Cerebellar cortex (tissue), 1 donor: ENCODE results near the gene HSPG2.
"Not testable (repeated sequence)": the region's sequence is repeated elsewhere in the genome, so short reads cannot be mapped to it uniquely, and the experiment has no call there.

Experiments used
- DNase-seq: peaks from one replicate; pipeline ENCODE4 v3.0.0-alpha.2; 2015; ENCODE audit warnings: low spot score

Gene HSPG2

DNA sequence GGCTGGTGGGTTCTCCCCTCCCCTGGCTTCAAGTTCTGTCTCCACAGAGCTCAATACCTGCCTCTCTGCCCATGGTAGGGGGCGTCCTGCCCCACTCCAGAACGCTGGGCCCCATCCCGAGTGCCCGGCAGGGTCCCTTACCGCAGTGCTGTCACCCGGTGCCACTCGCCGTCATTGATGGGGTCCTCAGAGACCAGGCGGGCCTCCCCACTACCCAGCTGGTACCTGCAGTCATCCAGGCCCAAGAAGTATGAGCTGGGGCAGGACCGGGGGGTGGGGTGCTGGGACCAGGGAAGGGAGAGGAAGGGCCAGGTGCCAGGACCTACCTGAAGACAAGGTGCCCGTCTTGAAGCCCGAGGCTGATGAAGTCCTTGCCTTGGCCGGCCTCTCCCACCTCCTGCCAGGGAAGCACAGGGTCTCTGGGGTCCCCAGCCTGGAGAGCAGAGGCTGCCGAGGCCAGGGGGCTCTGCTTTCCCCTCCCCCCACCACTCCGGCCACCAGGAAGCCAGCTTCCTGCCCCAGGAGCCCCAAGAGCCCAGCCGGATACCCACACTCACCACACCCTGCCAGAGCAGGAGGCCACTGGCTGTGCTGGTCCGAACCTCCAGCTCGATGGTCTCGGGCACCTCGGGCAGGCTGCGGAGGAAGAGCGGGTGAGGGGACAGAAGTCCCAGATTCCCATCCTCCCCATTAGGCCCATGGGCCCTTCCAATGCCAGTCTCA lies 113.0 kb downstream of the HSPG2 start:
- DNase-seq, result no peak

DNA sequence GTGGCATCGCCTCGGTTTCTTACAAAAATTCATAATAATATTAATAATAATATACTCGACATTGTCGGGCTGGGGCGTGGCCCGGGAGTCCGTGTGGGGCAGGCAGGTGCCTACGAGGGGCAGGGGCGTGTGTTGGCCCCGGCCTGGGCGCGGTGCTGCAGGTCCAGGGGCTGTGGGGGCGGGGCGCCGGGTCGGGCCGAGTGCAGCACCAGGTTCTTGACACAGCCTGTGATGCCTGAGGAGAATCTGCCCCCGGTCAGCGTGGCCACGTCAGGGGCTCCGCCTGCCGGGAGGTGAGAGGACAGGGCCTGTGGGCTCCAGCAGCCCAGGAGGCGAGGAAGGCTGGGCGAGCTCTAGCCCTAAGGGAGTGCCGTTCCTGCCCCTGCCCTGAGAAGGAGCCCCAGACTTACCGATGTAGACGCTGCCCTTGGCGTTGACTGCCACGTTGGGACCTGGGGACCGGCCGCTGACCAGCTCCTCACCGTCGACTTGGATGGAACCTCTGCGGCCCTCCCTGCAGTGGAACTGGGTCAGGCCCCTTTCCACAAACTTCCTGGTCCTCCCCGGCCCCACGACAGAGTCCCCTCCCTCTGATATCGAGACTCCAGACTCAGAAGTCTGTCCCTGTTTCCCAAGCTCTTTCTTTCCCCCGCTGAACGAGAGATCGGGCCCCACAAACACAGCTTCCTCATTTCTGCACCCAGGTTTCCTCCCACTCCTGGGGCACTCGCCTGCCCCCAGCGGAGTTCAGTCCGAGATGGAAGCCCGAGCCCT lies 113.7 kb downstream of the HSPG2 start:
- no peak for DNase-seq

DNA sequence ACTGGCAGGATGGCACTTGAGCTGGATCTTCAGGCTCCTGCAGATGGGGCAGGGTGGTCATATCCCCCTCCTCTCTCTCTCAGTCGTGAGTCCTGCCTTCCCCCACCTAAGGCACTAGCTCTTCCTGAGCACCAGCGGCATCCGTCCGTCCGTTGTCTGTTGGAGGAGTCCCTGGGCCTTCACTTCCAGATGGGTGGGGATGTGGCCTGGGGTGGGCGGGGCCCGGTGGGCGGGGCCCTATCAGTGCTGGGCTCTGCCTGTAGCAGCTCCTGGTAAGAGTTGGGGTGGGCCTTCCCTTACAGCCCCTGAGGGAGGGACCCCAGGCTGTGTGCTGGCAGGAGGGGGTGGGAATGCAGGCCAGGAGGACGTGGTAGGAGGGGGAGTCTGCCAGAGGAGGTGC lies 114.8 kb downstream of the HSPG2 start:
- DNase-seq, result no peak

DNA sequence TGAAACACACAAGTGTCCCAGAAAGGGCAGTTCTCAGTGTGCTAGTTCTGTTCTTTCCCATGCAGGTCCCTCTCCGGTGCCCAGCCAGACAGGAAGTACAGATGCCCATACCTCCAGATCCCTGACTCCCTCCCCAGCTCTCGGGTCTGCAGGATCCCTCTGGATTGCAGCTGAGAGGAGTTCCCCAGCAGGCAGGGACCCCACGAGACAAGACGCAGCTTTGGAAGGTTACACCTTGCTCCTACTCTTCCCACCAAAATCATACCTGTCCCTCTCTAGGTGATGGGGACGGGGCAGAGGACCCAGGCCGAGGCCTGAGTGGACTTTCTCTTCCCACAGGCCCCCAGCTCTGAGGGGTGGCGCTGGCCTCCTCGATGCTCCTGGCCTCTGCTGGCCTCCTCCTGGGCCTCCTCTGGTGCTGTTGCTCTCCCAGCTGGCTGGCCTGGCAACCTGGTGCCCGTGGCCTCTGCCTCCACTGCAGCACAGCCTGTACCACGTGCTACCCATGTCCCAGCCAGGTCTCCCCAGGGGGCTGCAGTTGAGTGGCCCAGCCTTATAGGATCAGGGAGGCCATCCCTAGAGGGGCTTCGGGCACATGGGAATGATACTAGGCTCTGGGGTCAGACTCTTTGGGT lies 115.6 kb downstream of the HSPG2 start:
- no peak for DNase-seq

DNA sequence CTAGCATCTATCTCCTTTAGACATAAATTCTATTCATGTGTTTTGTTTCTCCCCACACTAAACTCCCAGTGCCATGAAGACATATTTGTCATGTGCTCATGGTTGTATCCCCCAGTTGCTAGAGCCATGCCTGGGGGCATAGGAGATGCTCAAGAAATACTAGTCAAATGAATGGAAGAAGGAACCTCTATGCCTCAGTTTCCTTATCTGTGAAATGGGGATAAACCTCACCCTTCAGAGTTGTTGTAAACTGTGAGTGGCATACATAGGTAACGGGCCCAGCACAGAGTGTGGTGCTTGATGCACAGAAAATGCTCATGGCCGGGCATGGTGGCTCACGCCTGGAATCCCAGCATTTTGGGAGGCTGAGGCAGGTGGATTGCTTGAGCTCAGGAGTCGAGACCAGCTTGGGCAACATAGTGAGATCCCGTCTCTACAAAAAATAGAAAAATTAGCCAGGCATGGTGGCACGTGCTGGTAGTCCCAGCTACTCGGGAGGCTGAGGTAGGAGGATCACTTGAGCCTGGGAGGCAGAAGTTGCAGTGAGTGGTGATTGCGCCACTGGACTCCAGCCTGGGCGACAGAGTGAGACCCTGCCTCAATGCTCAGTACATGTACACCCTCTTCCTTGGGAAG lies 116.4 kb downstream of the HSPG2 start:
- DNase-seq, result no peak

DNA sequence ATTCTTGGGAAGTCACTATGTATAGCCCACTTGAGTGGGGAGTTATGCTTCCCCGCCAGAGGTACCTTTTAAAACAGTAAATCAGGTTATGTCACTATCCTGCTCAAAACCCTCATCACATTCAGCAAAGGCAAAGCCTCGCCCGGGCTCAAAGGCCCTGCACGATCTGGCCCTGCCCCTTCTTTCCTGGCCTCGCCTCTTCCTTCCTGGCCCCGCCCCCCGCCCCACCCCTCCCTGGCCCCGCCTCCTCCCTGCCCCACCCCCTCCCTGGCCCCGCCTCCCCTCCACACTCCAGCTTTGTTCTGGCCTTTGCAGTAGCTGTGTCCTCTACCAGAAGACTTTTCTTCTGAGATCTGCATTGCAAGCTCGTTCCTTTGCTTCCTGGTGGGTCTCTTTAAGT lies 118.5 kb downstream of the HSPG2 start:
- peak; percentile 14 for DNase-seq

DNA sequence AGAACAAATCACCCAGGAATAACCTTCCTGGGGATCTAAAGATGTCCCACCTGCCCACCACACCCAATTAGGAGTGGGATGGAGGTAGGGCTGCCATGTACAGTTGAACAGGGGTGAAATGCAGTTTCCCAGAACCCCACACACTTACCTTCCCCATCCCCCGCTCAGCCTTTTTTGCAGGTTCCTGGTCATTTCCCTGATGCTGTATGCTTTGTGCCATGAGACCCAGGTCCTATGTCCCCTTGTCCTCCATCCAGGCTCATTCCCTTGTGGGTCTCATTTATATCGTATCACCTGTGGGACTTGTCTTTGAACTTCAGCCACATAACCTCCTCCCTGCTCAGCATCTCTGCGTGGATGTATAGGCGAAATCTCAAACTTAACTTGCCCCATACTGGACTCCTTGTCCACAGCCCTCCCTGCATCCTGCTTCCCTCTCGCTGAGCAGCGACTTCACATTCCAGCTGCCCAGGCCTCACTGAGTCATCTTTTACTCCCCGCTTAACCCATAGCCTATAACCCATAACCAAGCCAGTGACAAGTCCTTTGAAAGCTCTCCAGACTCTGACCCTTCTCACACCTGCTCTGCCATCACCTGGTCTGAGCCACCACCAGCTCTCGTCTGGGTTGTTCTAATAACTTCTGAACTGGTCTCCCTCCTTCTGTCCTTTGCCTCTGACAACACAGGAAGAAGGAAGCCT lies 120.4 kb downstream of the HSPG2 start:
- no peak for DNase-seq

DNA sequence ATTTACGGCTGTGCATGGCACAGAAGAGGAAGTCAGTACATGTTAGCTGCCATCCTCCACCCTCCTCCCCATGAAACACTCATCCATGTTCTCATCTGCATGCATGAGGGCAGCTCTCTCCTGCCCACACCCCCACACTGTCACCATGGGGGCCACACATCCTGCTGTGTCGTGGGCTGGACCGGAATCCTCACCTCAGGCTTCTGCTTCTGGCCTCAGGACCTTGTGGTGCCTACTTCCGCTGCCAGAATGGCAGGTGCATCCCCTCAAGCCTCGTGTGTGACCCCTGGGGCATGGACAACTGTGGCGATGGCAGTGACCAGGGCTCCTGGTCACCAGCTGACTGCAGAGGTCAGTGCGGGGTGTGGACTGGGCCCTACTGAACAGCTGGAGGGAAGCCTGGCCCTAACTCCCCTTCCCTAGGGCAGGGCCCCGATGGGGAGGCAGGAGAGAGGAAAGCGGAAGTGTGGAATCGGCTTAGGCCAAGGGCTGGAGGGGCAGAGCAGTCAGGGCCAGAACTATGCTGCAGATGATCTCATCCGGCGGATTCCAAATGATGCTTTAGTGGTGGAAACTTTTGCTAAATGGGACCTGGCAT lies 121.3 kb downstream of the HSPG2 start:
- no peak for DNase-seq

DNA sequence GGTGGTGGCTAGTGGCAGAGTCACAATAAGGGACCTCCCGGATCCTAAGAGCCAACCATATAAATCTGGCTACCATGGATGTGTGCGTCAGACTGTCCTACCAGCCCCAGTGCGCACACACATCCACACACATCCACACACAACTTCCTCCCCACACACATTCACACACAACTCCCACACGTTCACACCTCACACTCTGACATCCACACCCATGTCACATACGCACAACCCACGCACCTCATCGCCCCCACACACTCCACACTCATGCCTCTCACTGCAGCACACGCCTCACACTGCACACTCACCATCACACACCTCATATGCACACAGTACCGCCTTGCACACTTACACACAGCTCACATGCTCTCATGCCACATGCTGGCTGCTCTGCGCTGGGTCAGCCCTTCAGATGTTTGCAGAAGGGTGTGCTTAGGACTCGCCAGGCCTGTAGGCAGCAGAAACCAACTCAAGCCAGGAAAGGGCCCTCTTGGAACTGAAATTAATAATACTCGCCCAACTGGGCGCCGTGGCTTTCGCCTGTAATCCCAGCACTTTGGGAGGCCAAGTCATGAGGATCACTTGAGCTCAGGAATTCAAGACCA lies 122.0 kb downstream of the HSPG2 start:
- no peak for DNase-seq

DNA sequence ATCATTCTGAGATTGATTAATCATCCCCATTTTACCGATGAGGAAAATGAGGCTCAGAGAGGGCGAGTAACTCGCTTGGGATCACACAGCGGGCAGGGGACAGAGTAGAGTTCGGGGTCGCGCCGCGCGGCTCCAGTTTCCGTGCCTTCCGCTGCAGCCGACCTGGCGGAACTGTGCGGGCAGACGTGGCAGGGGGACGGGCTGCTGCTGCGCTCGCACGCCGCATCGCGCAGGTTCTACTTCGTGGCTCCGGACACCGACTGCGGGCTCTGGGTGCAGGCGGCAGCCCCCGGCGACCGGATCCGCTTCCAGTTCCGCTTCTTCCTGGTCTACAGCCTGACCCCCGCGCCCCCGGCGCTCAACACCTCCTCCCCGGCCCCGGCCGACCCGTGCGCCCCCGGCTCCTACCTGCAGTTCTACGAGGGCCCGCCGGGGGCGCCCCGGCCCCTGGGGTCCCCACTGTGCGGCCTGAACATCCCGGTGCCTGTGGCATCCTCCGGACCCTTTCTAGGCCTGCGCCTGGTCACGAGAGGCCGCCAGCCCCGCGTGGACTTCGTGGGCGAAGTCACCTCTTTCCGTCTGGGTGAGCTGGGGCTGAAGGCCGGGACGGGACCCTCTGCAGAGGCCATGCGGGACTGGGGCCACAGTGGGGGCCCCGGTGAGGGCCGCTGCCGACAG lies 122.7 kb downstream of the HSPG2 start:
- DNase-seq, result no peak

DNA sequence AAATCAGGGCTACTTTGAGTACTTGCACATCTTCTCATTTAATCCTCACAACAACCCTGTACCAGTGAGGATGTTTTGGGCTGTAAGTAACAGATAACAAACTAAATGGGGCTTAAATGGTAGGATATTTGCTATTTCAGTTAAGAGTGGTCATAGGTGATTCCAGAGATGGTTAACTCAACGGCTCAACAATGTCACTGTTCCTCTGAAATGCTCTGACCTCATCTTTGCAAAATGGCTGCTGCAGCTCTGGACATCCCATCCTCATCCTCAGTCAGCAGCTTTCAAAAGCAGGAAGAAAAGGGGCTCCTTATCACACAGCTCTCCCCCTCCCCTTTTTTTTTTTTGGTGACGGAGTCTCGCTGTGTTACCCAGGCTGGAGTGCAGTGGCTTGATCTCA lies 123.6 kb downstream of the HSPG2 start:
- no peak for DNase-seq

DNA sequence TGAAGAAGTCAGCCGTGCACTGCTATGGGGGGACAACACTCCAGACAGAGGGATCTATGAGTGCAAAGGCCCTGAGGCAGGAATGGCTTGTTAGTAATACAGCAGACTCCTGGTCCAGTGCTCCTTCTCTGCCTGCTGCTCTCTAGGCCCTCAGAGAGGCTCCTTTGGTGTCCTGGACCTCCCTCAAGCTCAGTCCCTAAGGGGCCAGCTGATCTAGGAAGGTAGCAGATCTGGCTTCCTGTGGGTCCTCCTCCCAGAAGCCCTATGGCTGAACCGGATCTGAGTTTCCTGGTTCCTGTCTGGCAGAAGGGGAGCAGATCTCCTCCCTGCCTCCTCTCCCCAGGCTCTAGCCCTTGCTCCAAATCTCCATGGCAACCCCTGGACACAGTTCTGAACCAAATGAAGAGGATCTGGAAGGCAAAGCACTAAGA lies 125.2 kb downstream of the HSPG2 start, which contains the start of gene LDLRAD2:
LDLRAD2 (plus strand) TSS at position 391 of the 431 bp plus-strand sequence. CDS start 187 bp downstream, outside the sequence.
- no peak for DNase-seq

DNA sequence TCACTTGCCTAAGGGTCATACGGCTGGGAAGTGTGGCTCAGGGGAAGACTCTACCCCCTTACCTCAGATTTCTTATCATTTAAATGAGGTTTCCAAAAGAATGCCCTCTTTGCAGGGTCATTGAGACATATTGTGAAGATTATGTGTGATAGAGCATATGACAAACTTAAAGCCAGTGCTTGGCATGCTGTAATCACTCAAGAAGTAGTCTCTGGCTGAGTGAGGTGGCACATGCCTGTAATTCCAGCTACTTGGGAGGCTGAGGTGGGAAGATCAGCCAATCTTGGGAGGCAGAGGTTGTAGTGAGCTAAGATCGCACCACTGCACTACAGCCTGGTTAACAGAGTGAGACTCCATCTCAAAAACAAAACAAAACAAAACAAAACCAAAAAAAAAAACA lies 132.6 kb downstream of the HSPG2 start:
- DNase-seq, result no peak

DNA sequence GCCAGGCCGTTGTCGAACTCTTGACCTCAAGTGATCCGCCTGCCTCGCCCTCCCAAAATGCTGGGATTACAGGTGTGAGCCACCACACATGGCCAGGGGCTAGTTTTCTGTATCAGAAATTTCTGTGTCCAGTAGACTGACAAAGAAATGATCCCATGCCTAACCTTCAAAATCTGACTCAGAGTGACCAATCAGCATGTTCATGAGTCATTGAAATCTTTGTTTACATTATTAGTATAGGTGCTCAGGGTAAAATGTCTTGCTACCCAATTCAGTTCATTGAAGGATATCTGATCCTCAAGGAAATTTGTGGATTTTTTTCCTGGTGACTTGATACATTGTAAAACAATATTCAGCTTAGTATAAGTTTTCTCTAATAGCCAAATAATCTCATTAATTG lies 136.0 kb downstream of the HSPG2 start:
- no peak for DNase-seq

DNA sequence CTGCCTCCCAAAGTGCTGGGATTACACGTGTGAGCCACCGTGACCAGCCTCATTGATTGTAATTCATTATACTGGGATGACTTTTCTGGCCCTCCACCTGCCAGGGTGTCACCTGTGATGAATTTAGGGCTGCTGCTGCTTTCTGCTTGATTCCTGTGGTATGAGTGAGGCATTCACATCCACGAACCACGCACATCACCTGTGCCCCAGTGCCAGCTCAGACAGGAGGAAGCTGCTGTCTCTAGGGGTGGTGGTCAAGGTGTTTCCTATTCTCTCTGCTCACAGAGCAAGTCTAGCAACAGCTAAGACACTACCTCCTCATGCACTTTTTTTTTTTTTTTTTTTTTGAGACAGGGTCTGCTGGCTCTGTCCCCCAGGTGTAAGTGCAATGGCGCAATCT lies 137.4 kb downstream of the HSPG2 start:
- DNase-seq, result no peak

DNA sequence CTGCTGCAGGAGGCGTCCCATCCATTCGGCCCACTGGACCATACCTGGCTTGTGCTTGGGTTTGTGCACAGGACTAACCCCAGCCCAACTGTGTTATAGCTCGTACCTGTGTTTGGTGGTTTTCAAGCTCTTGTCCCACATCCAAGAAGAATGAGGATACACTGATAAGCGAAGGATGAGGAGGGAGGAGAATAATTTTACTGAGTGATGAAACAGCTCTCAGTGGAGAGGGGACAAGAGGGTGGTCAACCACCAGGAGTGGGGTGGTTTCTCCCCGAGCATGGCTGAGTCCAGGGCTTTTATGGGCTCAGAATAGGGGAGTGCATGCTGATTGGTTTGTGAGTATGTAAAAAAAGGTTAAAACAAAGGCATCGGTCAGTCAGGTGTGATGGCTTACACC lies 142.0 kb downstream of the HSPG2 start:
- DNase-seq, result no peak

DNA sequence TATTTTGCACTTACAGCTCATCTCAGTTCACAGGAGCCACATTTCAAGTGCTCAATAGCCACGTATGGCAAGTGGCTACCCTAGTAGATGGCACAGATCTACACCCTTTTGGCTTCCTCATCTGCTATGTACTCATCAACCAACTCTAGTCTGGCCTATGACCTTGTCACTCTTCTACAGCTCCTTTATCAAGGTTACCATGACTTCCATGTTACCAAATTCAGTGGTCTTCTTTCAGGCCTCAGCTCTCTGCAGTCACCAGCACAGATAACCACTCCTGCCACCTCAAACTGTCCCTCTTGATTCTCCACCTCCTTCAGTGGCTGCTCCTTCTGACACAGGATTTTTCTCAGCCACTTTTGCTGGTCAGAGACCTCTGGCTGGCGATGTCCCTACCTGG lies 142.5 kb downstream of the HSPG2 start:
- DNase-seq, result no peak

DNA sequence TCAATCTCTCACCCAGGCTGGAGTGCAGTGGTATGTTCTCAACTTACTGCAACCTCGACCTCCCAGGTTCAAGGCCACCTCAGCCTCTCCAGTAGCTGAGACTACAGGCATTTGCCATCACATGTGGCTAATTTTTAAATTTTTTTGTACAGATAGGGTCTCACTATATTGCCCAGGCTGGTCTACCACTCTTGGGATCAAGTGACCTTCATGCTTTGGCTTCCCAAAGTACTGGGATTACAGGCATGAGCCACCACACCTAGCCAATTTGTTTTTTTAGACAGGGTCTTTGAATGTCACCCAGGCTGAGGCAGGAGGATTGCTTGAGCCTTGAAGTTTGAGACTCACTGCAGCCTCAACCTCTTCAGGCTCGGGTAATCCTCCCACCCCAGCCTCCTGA lies 144.0 kb downstream of the HSPG2 start:
- no peak for DNase-seq

DNA sequence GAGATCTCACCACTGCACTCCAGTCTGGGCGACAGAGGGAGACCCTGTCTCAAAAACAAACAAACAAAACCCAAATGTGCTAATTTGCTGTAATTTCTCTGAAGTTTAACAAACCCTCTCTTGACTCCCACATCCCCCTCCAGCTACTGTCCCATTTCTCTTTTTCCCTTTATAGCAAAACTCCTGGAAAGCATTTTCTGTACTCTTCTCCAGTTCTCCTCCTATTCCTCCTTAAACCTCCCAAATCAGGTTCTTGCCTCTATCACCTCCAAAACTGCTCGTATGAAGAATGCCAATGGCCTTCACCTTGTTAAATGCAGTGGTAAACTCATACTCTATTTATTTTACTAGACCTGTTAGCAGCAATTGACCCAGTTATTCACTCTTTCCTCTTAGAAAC lies 150.5 kb downstream of the HSPG2 start:
- DNase-seq, result no peak

DNA sequence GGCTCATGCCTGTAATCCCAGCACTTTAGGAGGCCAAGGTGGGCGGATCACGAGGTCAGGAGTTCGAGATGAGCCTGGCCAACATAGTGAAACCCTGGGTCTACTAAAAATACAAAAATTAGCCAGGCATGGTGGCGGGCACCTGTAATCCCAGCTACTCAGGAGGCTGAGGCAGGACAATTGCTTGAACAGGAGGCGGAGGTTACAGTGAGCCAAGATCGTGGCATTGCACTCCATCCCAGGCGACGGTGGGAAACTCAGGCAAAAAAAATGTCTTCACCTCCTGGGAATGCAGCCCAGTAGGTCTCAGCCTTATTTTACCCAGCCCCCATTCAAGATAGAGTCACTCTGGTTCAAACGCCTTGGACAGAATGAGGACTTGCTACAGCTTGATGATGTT lies 151.3 kb downstream of the HSPG2 start:
- not testable (repeated sequence) for DNase-seq
